ENCODE measurements around the gene GJB2.

GJB2 gene

GRCh38 chr13:20141238-20142022 lies 51.3 kb downstream of the GJB2 start:
- no peak for DNase-seq

- DNase-seq: no peak
Measured at GRCh38 chr13:20140487-20140886, 52.3 kb downstream of the GJB2 start.

GRCh38 chr13:20137875-20138274 lies 54.9 kb downstream of the GJB2 start:
- DNase-seq: no peak
